ENCODE results near the gene ACYP2.

Gene ACYP2

DNA sequence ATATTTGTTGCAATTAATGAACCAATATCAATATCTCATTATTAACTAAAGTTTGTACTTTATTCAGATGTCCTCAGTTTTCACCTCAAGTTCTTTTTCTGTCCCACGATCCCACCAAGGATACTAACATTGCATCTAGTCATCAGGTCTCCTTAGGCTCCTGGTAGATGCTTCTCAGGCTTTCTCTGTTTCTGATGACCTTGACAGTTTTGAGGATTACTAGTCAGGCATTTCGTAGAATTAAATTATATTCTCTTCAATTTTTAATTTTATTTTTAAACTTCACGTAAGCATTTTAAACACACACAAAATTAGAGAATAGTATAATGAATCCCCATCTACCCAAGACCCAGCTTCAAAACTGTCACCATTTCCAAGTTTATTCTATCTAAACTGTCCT, 5.6 kb upstream of the ACYP2 start:
- TF ChIP-seq POLR2AphosphoS5 (IDR thresholded peaks at IDR 0.05; ENCODE audit: low read depth, low read length): no peak
- no peak for TF ChIP-seq TAF1 (IDR thresholded peaks at IDR 0.05; ENCODE audit: borderline replicate concordance, insufficient read depth, low read length)
- TF ChIP-seq FOXP2 (optimal IDR thresholded peaks at IDR 0.05; ENCODE audit: borderline replicate concordance, extremely low read depth, extremely low read length, insufficient read depth): no peak
- TF ChIP-seq SIN3A (IDR thresholded peaks at IDR 0.05; ENCODE audit: borderline replicate concordance, insufficient read depth, low read length): no peak
- TF ChIP-seq, protein P1, sequence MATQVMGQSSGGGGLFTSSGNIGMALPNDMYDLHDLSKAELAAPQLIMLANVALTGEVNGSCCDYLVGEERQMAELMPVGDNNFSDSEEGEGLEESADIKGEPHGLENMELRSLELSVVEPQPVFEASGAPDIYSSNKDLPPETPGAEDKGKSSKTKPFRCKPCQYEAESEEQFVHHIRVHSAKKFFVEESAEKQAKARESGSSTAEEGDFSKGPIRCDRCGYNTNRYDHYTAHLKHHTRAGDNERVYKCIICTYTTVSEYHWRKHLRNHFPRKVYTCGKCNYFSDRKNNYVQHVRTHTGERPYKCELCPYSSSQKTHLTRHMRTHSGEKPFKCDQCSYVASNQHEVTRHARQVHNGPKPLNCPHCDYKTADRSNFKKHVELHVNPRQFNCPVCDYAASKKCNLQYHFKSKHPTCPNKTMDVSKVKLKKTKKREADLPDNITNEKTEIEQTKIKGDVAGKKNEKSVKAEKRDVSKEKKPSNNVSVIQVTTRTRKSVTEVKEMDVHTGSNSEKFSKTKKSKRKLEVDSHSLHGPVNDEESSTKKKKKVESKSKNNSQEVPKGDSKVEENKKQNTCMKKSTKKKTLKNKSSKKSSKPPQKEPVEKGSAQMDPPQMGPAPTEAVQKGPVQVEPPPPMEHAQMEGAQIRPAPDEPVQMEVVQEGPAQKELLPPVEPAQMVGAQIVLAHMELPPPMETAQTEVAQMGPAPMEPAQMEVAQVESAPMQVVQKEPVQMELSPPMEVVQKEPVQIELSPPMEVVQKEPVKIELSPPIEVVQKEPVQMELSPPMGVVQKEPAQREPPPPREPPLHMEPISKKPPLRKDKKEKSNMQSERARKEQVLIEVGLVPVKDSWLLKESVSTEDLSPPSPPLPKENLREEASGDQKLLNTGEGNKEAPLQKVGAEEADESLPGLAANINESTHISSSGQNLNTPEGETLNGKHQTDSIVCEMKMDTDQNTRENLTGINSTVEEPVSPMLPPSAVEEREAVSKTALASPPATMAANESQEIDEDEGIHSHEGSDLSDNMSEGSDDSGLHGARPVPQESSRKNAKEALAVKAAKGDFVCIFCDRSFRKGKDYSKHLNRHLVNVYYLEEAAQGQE (IDR thresholded peaks at IDR 0.05; ENCODE audit: insufficient read depth in 1 of 2, low read depth in 2 of 2, low read length in 2 of 2): no peak

GRCh38 chr2:54114936-54115283, 505 bp upstream of the ACYP2 start:
- TF ChIP-seq TAF1 (IDR thresholded peaks at IDR 0.05; ENCODE audit: borderline replicate concordance, insufficient read depth, low read length) (no peak), SIN3A (IDR thresholded peaks at IDR 0.05; ENCODE audit: borderline replicate concordance, insufficient read depth, low read length) (no peak)

DNA sequence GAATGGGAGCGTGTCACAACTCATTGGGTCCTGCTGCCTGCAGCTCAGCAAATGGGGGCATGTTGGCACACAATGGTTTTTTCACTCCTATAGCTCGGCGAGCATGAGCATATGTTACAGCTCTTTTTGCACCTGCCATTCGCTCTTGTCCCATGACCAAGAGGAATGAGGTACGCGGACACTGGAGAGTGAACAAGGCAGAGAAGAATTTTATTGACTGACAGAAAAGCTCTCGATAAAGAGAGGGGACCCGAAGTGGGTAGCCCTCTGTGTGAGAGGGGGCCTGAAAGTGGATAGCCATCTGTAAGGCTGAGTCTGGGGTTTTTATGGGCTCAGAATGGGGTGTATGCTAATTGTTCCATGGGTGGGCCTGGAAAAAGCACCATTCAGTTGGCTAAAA, 5.5 kb downstream of the ACYP2 start:
- TF ChIP-seq TAF1 (IDR thresholded peaks at IDR 0.05; ENCODE audit: borderline replicate concordance, insufficient read depth, low read length) (no peak), FOXP2 (optimal IDR thresholded peaks at IDR 0.05; ENCODE audit: borderline replicate concordance, extremely low read depth, extremely low read length, insufficient read depth) (no peak), POLR2AphosphoS5 (IDR thresholded peaks at IDR 0.05; ENCODE audit: low read depth, low read length) (no peak), SIN3A (IDR thresholded peaks at IDR 0.05; ENCODE audit: borderline replicate concordance, insufficient read depth, low read length) (no peak)
- TF ChIP-seq, protein P1 (IDR thresholded peaks at IDR 0.05; ENCODE audit: insufficient read depth in 1 of 2, low read depth in 2 of 2, low read length in 2 of 2): no peak

DNA sequence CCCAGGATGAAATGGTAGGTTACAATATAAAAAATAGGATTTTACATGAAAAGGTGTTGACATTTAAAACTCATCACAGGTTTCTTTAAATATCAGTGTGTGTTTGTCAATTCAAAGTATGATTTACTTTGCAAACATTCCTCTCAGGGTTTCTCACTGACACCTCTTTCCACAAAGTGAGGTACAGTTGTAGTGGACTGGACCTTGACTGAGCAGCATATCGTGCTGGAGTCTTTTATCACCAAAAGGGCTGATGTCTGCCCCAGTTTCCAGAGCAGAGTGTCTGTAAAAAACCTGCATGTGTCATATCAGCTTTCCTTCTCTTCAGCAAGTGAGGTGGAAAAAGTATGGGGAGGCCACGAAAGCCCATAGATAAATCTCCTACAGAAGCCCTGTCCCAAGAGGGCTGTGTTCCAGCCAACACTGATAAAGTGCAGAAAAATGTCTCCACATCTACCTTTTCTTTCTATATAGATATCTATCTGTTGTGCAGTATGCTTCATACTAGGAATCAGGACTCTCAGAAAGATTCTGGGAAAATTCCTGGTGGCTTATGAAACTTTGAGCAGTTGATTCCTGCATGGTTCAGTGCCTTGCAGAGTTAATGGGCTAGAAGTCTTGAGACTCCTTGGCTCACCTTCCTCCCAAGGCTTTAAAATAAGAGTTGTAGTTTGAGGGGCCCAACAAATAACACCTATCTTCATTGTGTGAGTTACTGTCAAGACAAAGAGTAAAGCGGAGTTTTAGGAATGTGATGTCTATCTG, 6.9 kb downstream of the ACYP2 start:
- no peak for TF ChIP-seq FOXP2 (optimal IDR thresholded peaks at IDR 0.05; ENCODE audit: borderline replicate concordance, extremely low read depth, extremely low read length, insufficient read depth)
- TF ChIP-seq POLR2AphosphoS5 (IDR thresholded peaks at IDR 0.05; ENCODE audit: low read depth, low read length): no peak
- TF ChIP-seq, protein P1 (IDR thresholded peaks at IDR 0.05; ENCODE audit: insufficient read depth in 1 of 2, low read depth in 2 of 2, low read length in 2 of 2): no peak
- no peak for TF ChIP-seq TAF1 (IDR thresholded peaks at IDR 0.05; ENCODE audit: borderline replicate concordance, insufficient read depth, low read length)
- no peak for TF ChIP-seq SIN3A (IDR thresholded peaks at IDR 0.05; ENCODE audit: borderline replicate concordance, insufficient read depth, low read length)

DNA sequence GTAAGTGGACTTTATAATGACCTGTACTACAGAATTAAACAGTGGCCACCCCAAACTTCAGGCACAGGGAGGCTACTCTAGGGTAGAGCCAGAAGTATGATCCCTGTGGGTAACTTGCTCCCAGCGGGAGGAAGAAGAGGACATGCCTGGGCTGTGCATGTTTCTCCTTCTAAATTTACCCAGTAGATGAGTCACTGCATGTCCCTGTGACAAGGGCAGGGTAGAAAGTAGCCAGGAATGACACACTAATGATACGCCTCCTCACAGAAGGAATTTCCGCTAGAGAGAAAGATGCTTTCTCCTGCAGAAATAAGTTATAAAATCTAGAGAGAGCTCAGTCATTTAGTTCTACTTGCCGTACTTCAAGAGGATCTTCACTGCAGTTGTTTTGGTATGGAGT, 7.5 kb downstream of the ACYP2 start:
- no peak for TF ChIP-seq SIN3A (IDR thresholded peaks at IDR 0.05; ENCODE audit: borderline replicate concordance, insufficient read depth, low read length)
- no peak for TF ChIP-seq POLR2AphosphoS5 (IDR thresholded peaks at IDR 0.05; ENCODE audit: low read depth, low read length)

- TF ChIP-seq POLR2AphosphoS5 (IDR thresholded peaks at IDR 0.05; ENCODE audit: low read depth, low read length) (no peak), TAF1 (IDR thresholded peaks at IDR 0.05; ENCODE audit: borderline replicate concordance, insufficient read depth, low read length) (no peak), FOXP2 (optimal IDR thresholded peaks at IDR 0.05; ENCODE audit: borderline replicate concordance, extremely low read depth, extremely low read length, insufficient read depth) (no peak), SIN3A (IDR thresholded peaks at IDR 0.05; ENCODE audit: borderline replicate concordance, insufficient read depth, low read length) (no peak)
- TF ChIP-seq, protein P1 (IDR thresholded peaks at IDR 0.05; ENCODE audit: insufficient read depth in 1 of 2, low read depth in 2 of 2, low read length in 2 of 2): no peak
These were observed 17.6 kb downstream of the ACYP2 start for GRCh38 chr2:54133056-54133455.

All from PFSK-1 (cell line).